SK-N-SH treated with all-trans-retinoic acid at 6 μM for 48 hours (cell line): ENCODE data around the gene SLC8A3.

ENCODE experiments used
- ATAC-seq: fragments of 200-7000 bp; cut with Tn5 transposase; 3 replicates; pipeline ENCODE4 v1.9.1; 2020; ENCODE audit warnings: mild to moderate bottlenecking, moderate library complexity
- ARNTL ChIP-seq: fragments of 450-650 bp; formaldehyde crosslinking; IDR thresholded peaks from 2 replicates; pipeline ENCODE4 v1.5.0; 2020; ENCODE audit warnings: low read depth, mild to moderate bottlenecking, moderate library complexity, borderline replicate concordance
- BACH2 ChIP-seq: fragments of 250-450 bp; sonication (Bioruptor Pico); IDR thresholded peaks from 2 replicates; pipeline ENCODE4 v1.9.0; 2021; ENCODE audit warnings: mild to moderate bottlenecking, borderline replicate concordance
- CSDC2 ChIP-seq: fragments of 250-450 bp; sonication (Bioruptor Pico); IDR thresholded peaks from 2 replicates; pipeline ENCODE4 v1.5.0; 2020; ENCODE audit warnings: mild to moderate bottlenecking, moderate library complexity
- CSRNP3 ChIP-seq: fragments of 250-450 bp; sonication (Bioruptor Pico); IDR thresholded peaks from 2 replicates; pipeline ENCODE4 v1.5.1; 2021; ENCODE audit warnings: mild to moderate bottlenecking, moderate library complexity
- ESRRG ChIP-seq: fragments of 250-450 bp; sonication (Bioruptor Pico); IDR thresholded peaks from 2 replicates; pipeline ENCODE4 v1.6.1; 2021; ENCODE audit warnings: mild to moderate bottlenecking
- GLIS3 ChIP-seq: fragments of 250-450 bp; sonication (Bioruptor Pico); IDR thresholded peaks from 2 replicates; pipeline ENCODE4 v1.5.0; 2020; ENCODE audit warnings: mild to moderate bottlenecking, moderate library complexity
- ISL1 ChIP-seq: fragments of 250-450 bp; sonication (Bioruptor Pico); IDR thresholded peaks from 2 replicates; pipeline ENCODE4 v2.1.2; 2022; ENCODE audit warnings: mild to moderate bottlenecking, moderate library complexity
- OSR1 ChIP-seq: fragments of 250-450 bp; sonication (Bioruptor Pico); IDR thresholded peaks from 2 replicates; pipeline ENCODE4 v1.8.0; 2022; ENCODE audit warnings: moderate library complexity, mild to moderate bottlenecking, inconsistent platforms
- PATZ1 ChIP-seq: fragments of 250-450 bp; sonication (Bioruptor Pico); IDR thresholded peaks from 2 replicates; pipeline ENCODE4 v1.8.0; 2020; ENCODE audit warnings: mild to moderate bottlenecking, moderate library complexity, borderline replicate concordance
- POU6F1 ChIP-seq: fragments of 250-450 bp; sonication (Bioruptor Pico); IDR thresholded peaks from 2 replicates; pipeline ENCODE4 v1.8.0; 2021; ENCODE audit warnings: low read depth, mild to moderate bottlenecking, moderate library complexity, borderline replicate concordance
- PPARA ChIP-seq: fragments of 250-450 bp; sonication (Bioruptor Pico); IDR thresholded peaks from 2 replicates; pipeline ENCODE4 v1.5.0; 2020; ENCODE audit warnings: mild to moderate bottlenecking, borderline replicate concordance
- RARB ChIP-seq: fragments of 250-450 bp; sonication (Bioruptor Pico); IDR thresholded peaks from 2 replicates; pipeline ENCODE4 v1.8.0; 2021; ENCODE audit warnings: mild to moderate bottlenecking, moderate library complexity
- SNAI2 ChIP-seq: fragments of 250-450 bp; sonication (Bioruptor Pico); IDR thresholded peaks from 2 replicates; pipeline ENCODE4 v1.5.0; 2020; ENCODE audit warnings: mild to moderate bottlenecking, moderate library complexity
- TOX ChIP-seq: fragments of 250-450 bp; sonication (Bioruptor Pico); IDR thresholded peaks from 2 replicates; pipeline ENCODE4 v1.8.0; 2021; ENCODE audit warnings: mild to moderate bottlenecking, moderate library complexity, borderline replicate concordance
- TSHZ2 ChIP-seq: fragments of 250-450 bp; sonication (Bioruptor Pico); IDR thresholded peaks from 2 replicates; pipeline ENCODE4 v1.5.0; 2020; ENCODE audit warnings: mild to moderate bottlenecking, moderate library complexity
- ZC3H10 ChIP-seq: fragments of 250-450 bp; sonication (Bioruptor Pico); IDR thresholded peaks from 2 replicates; pipeline ENCODE4 v1.5.1; 2021; ENCODE audit warnings: mild to moderate bottlenecking, moderate library complexity
- ZFP3 ChIP-seq: fragments of 250-450 bp; sonication (Bioruptor Pico); IDR thresholded peaks from 2 replicates; pipeline ENCODE4 v1.5.0; 2020; ENCODE audit warnings: mild to moderate bottlenecking, moderate library complexity
- ZFP30 ChIP-seq: fragments of 450-650 bp; formaldehyde crosslinking; IDR thresholded peaks from 2 replicates; pipeline ENCODE4 v1.5.0; 2022; ENCODE audit warnings: mild to moderate bottlenecking, moderate library complexity
- ZNF565 ChIP-seq: fragments of 450-650 bp; formaldehyde crosslinking; conservative IDR thresholded peaks from 2 replicates; pipeline ENCODE4 v1.5.0; 2020; ENCODE audit warnings: low read depth, mild to moderate bottlenecking, moderate library complexity
- ZNF70 ChIP-seq: fragments of 450-650 bp; formaldehyde crosslinking; IDR thresholded peaks from 2 replicates; pipeline ENCODE4 v1.5.0; 2020; ENCODE audit warnings: mild to moderate bottlenecking, moderate library complexity

Gene SLC8A3

GRCh38 chr14:70152704-70153103, 36.0 kb downstream of the SLC8A3 start:
- TF ChIP-seq ISL1 (CRISPR knock-in tag) (no peak), ARNTL (CRISPR knock-in tag) (no peak), CSDC2 (no peak), ZC3H10 (CRISPR knock-in tag) (no peak), TOX (no peak), POU6F1 (CRISPR knock-in tag) (no peak)

GRCh38 chr14:70152081-70152480, 36.7 kb downstream of the SLC8A3 start:
- no peak for TF ChIP-seq ZFP3 (CRISPR knock-in tag)
- TF ChIP-seq SNAI2 (CRISPR knock-in tag) = no peak
- no peak for TF ChIP-seq PPARA (CRISPR knock-in tag)
- no peak for ATAC-seq

More at GRCh38 chr14:70152704-70153103, 36.0 kb downstream of the SLC8A3 start:
- no peak; the same call in 2 of the 3 replicates for ATAC-seq

- TF ChIP-seq ZNF565 (CRISPR knock-in tag) (no peak), GLIS3 (CRISPR knock-in tag) (no peak), ISL1 (CRISPR knock-in tag) (no peak)
- no peak for ATAC-seq
Observed at GRCh38 chr14:70149596-70150165, 39.1 kb downstream of the SLC8A3 start.

GRCh38 chr14:70148911-70149595, 39.7 kb downstream of the SLC8A3 start:
- no peak for TF ChIP-seq OSR1
- TF ChIP-seq ZFP3 (CRISPR knock-in tag) = no peak
- TF ChIP-seq PPARA (CRISPR knock-in tag) = no peak
- no peak for TF ChIP-seq RARB
- TF ChIP-seq ESRRG (CRISPR knock-in tag) = no peak
- ATAC-seq = no peak; the same call in 2 of the 3 replicates

- no peak for ATAC-seq
- TF ChIP-seq ZNF70 (CRISPR knock-in tag) (no peak), RARB (no peak), TSHZ2 (CRISPR knock-in tag) (no peak), ARNTL (CRISPR knock-in tag) (no peak), ZFP30 (CRISPR knock-in tag) (no peak), ZNF565 (CRISPR knock-in tag) (no peak), ESRRG (CRISPR knock-in tag) (no peak), PPARA (CRISPR knock-in tag) (no peak), TOX (no peak), ZFP3 (CRISPR knock-in tag) (no peak), GLIS3 (CRISPR knock-in tag) (no peak), POU6F1 (CRISPR knock-in tag) (no peak), SNAI2 (CRISPR knock-in tag) (no peak), OSR1 (no peak)
Observed at GRCh38 chr14:70148351-70148750, 40.4 kb downstream of the SLC8A3 start.

- TF ChIP-seq ZNF70 (CRISPR knock-in tag) (no peak), BACH2 (CRISPR knock-in tag) (no peak), GLIS3 (CRISPR knock-in tag) (no peak), PATZ1 (CRISPR knock-in tag) (no peak), CSDC2 (no peak), CSRNP3 (CRISPR knock-in tag) (no peak), TOX (no peak), RARB (no peak), ZFP30 (CRISPR knock-in tag) (no peak), ARNTL (CRISPR knock-in tag) (no peak)
- TF ChIP-seq, all 23 proteins: peak for 0
- ATAC-seq = no peak
Observed at GRCh38 chr14:70144046-70144445, 44.7 kb downstream of the SLC8A3 start.
